ENCODE data around the gene PIGN.

PIGN gene, protein sequence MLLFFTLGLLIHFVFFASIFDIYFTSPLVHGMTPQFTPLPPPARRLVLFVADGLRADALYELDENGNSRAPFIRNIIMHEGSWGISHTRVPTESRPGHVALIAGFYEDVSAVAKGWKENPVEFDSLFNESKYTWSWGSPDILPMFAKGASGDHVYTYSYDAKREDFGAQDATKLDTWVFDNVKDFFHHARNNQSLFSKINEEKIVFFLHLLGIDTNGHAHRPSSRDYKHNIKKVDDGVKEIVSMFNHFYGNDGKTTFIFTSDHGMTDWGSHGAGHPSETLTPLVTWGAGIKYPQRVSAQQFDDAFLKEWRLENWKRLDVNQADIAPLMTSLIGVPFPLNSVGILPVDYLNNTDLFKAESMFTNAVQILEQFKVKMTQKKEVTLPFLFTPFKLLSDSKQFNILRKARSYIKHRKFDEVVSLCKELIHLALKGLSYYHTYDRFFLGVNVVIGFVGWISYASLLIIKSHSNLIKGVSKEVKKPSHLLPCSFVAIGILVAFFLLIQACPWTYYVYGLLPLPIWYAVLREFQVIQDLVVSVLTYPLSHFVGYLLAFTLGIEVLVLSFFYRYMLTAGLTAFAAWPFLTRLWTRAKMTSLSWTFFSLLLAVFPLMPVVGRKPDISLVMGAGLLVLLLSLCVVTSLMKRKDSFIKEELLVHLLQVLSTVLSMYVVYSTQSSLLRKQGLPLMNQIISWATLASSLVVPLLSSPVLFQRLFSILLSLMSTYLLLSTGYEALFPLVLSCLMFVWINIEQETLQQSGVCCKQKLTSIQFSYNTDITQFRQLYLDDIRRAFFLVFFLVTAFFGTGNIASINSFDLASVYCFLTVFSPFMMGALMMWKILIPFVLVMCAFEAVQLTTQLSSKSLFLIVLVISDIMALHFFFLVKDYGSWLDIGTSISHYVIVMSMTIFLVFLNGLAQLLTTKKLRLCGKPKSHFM

DNA sequence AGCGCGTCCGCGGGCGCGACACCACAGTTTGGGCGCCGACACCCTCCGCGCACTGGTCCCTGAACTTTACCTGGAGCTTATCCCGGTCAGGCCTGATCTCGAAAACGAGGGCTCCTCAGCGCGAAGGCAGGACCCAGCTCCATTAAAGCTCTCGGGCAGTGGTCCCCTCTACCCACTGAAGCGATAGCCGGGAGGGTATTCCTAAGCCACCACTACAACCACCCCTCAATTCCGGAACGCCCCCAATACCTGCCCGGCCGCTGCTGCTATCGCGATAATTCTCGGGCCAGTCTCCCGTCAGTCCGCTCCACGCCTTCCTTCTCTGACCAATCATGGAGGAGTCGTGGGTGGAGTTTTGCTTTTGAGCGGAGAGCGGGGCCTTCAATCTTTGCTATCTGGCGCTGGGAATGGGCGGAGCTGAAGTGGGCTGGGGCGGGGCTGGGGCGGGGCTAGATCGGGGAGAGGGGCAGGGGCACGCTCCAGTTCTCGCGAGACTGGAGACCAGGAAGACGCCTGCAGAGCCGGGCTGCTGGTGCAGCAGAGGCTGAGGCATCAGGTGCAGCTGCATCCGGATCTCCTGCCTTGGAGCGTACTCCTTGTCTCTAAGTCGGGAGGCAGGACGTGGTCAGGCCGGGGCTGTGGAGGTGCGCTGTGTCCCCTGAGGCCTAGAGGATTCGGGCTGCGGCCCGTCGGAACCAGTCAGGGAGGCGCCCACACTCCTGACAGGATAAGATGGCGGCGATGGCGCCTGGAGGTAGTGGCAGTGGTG lies at the start of gene PIGN, which contains the start of gene RELCH:
PIGN (minus strand) TSS at position 283 of the 769 bp plus-strand sequence. CDS start 25,703 bp downstream, outside the sequence.
RELCH (plus strand) TSS at position 482 of the 769 bp plus-strand sequence; CDS start at position 733, 251 bp downstream.
- peak; percentile 99 for DNase-seq

DNA sequence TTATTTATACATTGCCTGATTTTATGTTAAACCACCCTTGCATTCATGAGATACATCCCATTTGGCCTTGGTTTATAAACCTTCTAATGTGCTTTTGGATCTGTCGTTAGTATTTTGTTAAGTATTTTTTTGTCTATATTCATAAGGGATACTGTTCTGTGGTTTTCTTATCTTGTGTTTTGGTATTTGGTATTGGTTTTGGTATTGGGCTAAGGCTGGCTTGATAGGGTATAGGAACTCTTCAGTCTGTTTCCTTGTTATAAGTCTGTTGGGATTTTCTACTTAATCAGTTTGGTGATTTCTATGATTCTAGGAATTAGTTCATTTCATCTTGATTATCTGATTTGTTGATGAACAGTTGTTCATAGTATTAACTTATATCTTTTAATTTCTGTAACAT lies 49.4 kb upstream of the PIGN start:
- no peak for DNase-seq

DNA sequence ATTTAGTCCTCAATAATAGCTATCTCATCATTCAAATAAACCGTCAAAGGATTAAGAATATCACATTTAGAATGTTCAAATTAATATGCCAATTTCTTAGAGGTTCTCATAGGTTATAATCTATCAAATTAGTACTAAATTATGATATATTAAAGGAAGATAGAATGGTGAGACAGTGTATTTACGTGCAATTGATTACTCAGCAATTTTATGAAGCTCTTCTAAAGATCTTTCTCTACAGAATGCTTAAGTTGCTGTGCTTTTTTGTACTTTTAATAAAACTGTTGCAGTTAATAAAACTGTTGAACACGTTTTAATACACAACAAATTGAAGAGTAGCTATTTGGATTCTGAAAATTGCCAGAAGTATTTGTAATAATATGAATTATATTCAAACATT lies 39.2 kb upstream of the PIGN start:
- no peak for DNase-seq

GRCh38 chr18:62224229-62224628 lies 37.4 kb upstream of the PIGN start:
- DNase-seq = no peak

DNA sequence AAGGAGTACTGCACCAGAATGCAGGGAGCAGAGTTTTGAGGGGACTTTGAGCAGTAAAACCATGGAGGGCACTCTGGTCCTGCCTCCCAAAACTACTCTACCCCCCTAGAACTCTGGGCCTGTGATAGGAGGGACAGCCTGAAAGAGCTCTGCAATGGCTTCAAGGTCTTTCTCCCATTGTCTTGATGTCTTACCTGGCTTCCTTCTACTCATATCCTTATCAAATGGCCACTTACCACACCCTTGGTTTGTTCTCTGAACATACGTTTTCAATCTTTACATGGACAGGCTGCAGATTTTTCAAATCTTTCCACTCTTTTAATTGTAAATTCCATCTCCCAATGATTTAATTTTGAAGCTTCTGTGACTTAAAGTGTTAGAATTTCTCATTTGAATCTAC lies 27.9 kb upstream of the PIGN start:
- DNase-seq = no peak

- DNase-seq = no peak
These were observed 24.5 kb upstream of the PIGN start for GRCh38 chr18:62211325-62211828.

- DNase-seq = no peak
These were observed 23.3 kb upstream of the PIGN start for GRCh38 chr18:62210138-62210537.

DNA sequence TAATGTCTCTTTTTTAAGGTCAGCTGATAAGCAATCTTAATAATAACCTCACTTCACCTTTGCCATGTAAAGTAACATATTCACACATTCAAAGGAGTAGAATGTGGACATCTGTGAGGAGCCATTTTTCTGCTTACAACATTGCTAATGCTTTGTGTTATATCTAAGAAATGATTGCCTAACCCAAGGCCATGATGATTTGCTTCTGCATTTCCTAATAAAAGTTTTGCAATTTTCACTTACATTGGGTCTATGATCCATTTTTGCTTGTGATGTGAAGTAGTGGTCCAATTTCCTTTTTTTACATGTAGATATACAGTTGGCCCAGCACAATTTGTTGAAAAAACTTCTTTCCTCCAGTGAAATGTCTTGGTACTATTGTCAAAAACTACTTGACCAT lies 22.2 kb upstream of the PIGN start:
- DNase-seq = no peak

GRCh38 chr18:62206593-62206992 lies 19.7 kb upstream of the PIGN start:
- DNase-seq = no peak

GRCh38 chr18:62205824-62206223 lies 19.0 kb upstream of the PIGN start:
- no peak for DNase-seq

- DNase-seq = no peak
These were observed 15.0 kb upstream of the PIGN start for GRCh38 chr18:62201870-62202269.

GRCh38 chr18:62200121-62200914 lies 13.5 kb upstream of the PIGN start:
- no peak for DNase-seq

DNA sequence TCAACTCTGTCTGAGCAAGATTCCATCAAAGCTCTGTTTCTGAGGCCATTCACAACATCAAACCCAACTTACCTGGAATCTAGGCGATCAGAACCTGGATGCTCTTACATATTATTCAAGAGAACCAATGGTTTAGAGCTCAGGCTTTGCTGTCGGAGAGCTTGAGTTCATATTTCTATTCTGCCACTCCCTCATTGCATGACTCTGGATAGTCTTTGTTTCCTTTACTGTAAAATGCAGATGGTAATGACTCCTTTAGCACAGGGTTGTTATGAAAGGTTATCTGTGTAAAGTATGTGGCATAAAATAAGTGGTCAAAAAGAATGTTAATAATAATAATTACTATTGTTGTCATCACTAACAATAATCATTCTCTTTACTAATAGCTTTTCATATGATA lies 12.8 kb upstream of the PIGN start:
- DNase-seq = no peak

DNA sequence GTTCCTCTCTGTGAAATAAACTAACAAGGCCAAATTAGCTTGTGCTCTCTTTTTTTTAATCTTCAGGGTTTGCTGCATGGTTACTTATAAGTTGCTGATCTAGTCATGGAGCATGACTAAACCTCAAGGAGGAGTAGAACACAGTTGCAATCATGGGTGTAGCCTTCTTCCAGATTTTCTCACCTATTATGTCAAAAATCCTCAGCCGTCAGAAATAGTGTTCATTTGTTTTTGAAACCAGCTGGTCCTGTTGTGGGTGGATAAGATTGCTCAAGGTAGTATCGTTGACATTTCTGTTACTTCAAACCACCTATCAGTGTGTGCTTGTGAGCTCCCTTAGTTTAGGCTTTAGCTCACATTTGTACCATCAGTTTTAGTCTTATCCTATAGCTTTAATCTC lies 11.4 kb upstream of the PIGN start:
- DNase-seq = no peak

DNA sequence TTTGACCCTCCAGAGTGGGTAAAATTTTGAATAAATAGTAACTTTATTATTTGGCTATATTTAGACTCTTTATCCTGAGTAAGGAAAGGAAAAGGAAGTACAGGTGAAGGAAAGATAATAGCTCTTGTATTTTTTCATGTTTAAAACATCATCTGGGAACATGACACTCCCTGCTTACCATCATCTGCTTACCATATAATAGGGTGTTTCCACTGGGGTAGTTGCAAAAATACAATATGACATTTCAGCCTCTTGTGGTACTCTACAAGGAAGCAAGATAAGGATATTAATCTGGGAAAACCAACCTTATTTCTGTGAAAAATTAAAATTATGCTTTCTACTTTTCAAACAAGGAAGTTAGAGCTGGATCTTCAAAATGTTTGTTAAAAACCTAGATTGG lies 10.1 kb upstream of the PIGN start:
- no peak for DNase-seq

DNA sequence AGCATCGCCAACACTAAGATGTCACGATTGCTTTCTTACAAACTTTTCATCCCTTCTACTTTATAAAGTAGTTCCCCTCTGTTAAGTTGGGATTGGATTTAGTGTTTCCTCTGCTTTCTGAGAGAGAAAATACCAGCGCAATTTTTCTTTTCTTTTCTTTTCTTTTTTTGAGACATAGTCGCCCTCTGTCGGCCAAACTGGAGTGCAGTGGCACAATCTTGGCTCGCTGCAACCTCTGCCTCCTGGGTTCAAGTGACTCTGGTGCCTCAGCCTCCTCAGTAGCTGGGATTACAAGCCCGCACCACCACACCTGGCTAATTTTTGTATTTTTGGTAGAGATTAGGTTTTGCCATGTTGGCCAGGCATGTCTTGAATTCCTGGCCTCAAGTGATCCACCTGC lies 9.2 kb upstream of the PIGN start:
- DNase-seq = no peak

GRCh38 chr18:62189208-62189607 lies 2.4 kb upstream of the PIGN start:
- no peak for DNase-seq

DNA sequence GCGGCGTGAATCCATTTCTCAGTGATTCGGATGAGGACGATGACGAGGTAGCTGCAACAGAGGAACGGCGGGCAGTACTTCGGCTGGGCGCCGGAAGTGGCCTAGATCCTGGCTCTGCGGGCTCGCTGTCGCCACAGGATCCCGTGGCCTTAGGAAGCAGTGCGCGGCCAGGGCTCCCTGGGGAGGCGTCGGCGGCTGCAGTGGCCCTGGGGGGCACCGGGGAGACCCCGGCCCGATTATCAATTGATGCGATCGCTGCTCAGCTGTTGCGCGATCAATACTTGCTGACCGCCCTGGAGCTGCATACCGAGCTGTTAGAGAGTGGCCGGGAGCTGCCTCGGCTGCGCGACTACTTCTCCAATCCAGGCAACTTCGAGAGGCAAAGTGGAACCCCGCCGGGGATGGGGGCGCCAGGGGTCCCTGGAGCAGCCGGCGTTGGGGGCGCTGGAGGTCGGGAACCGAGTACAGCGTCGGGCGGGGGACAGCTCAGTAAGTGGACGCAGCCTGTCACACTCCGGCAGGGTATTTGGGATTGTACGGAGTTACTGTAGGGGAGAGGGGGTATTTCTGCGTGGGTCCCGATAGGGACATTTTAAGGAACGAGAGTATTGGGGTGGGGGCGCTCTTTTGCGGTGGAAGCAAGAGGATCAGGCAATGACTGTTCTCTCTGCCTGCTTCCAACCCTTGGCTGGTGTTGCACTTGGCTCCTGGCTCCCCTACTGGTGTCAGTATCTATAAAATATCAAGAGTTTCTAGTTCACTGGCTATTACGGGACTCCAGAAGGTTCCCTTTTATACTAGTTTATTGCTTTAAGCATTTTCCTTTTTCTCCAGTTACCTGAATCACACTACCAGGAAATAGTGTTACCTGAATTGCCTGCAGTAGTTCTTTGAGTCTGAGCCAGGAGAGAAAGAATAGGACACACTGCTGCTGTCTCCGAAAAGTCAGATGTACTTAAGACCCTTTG lies 971 bp upstream of the PIGN start:
- no peak for DNase-seq

GRCh38 chr18:62186499-62186773 lies 420 bp downstream of the PIGN start:
- DNase-seq = no peak

GRCh38 chr18:62183578-62184195 lies 3.2 kb downstream of the PIGN start:
- DNase-seq = peak; percentile 38

DNA sequence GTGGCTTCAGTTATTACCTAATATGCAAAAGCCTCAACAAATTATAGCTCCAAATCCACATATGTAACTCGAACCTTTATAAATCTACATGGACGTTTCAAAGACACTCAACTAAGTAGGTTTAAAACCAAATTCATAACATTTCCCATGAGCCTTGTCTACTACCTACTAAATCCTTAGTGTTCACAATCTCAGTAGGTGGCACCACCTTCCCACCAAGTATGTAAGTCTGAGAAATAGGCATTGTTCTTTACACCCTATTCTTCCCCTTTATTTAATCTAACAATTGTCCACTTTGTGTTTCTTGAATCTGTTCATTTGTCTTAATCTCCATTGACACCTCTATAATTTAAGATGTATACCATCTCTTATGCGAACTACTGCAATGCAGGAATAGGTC lies 4.6 kb downstream of the PIGN start:
- no peak for DNase-seq

All from NCI-H1417 treated with DMSO at 0.1 percent for 48 hours (cell line).